IMR-90 (cell line): ENCODE results near the gene PLXNB3. TPM values are rescaled to one million over a fixed set of nuclear protein-coding genes. Genes with fewer than 3 reads are reported as not detected.

Source experiments
- ATAC-seq: fragments of 200-7000 bp; cut with Tn5 transposase; 2 replicates; pipeline ENCODE4 v1.9.1; 2020; ENCODE audit warnings: low read depth, mild to moderate bottlenecking, moderate library complexity
- BruUV-seq: library from RNA; stranded (reverse); fragments of 400-500 nt; replicated peaks from 2 replicates; lab custom pipeline; 2021; lab: Mats Ljungman, UMichigan
- CTCF ChIA-PET: fragments of 300-600 bp; formaldehyde crosslinking; extraction: SDS; loops from one replicate; lab custom pipeline; 2021; ENCODE audit warnings: antibody characterized with exemption; lab: Yijun Ruan, JAX
- POLR2A ChIA-PET: fragments of 300-600 bp; sonication (Branson Sonifier 250); formaldehyde crosslinking; loops from one replicate; lab custom pipeline; 2022; ENCODE audit warnings: antibody characterized with exemption; ENCODE audit not compliant: unreplicated experiment; lab: Charles Lee
- DNase-seq: peaks from one replicate; pipeline ENCODE4 v3.0.0; 2013
- H2AFZ ChIP-seq: replicated peaks from 2 replicates; pipeline ENCODE3; 2013; ENCODE audit warnings: low read length, mild to moderate bottlenecking; ENCODE audit not compliant: poor library complexity
- H2AK5ac ChIP-seq: 2 replicates; pipeline ENCODE4 v1.6.1; 2013; ENCODE audit warnings: low read depth, low read length, inconsistent platforms
- H2AK9ac ChIP-seq: replicated peaks from 2 replicates; pipeline ENCODE3; 2013; ENCODE audit warnings: mild to moderate bottlenecking, low read depth, low read length, moderate library complexity; ENCODE audit not compliant: poor library complexity
- H2BK120ac ChIP-seq: 2 replicates; pipeline ENCODE4 v1.6.1; 2013; ENCODE audit warnings: low read depth, low read length, inconsistent platforms
- H2BK15ac ChIP-seq: 3 replicates; pipeline ENCODE4 v1.6.1; 2013; ENCODE audit warnings: low read depth, low read length, inconsistent platforms
- H2BK20ac ChIP-seq: 2 replicates; pipeline ENCODE4 v1.6.1; 2013; ENCODE audit warnings: low read depth, mild to moderate bottlenecking, inconsistent platforms, low read length, moderate library complexity
- H2BK5ac ChIP-seq: 2 replicates; pipeline ENCODE4 v1.6.1; 2013; ENCODE audit warnings: mild to moderate bottlenecking, low read depth, low read length, inconsistent platforms; ENCODE audit not compliant: poor library complexity, severe bottlenecking
- H3K14ac ChIP-seq: replicated peaks from 2 replicates; pipeline ENCODE4 v1.6.1; 2013; ENCODE audit warnings: low read depth, low read length, inconsistent platforms
- H3K18ac ChIP-seq: 2 replicates; pipeline ENCODE4 v1.6.1; 2013; ENCODE audit warnings: low read depth, low read length, control low read depth
- H3K23ac ChIP-seq: 2 replicates; pipeline ENCODE4 v1.6.1; 2013; ENCODE audit warnings: low read depth, low read length, inconsistent platforms
- H3K27ac ChIP-seq: 2 replicates; pipeline ENCODE4 v1.5.1; 2013; ENCODE audit warnings: mild to moderate bottlenecking, control low read depth, low read length; ENCODE audit not compliant: insufficient read depth
- H3K27me3 ChIP-seq: 2 replicates; pipeline ENCODE4 v1.6.1; 2013; ENCODE audit warnings: low read length; ENCODE audit not compliant: control insufficient read depth, insufficient read depth
- H3K36me3 ChIP-seq: 2 replicates; pipeline ENCODE4 v1.6.1; 2013; ENCODE audit warnings: low read length, mixed read lengths; ENCODE audit not compliant: control insufficient read depth, insufficient read depth
- H3K4ac ChIP-seq: 2 replicates; pipeline ENCODE4 v1.6.1; 2013; ENCODE audit warnings: low read depth, low read length, inconsistent platforms
- H3K4me1 ChIP-seq: 2 replicates; pipeline ENCODE4 v1.6.1; 2013; ENCODE audit warnings: low read length, mixed read lengths; ENCODE audit not compliant: control insufficient read depth, insufficient read depth
- H3K4me2 ChIP-seq: 2 replicates; pipeline ENCODE4 v1.6.1; 2013; ENCODE audit warnings: low read depth, mild to moderate bottlenecking, control low read depth, low read length, moderate library complexity
- H3K4me3 ChIP-seq: 2 replicates; pipeline ENCODE4 v1.5.1; 2013; ENCODE audit warnings: low read depth, mild to moderate bottlenecking, control low read depth, low read length, moderate library complexity; ENCODE audit not compliant: insufficient read depth
- H3K56ac ChIP-seq: 2 replicates; pipeline ENCODE4 v1.6.1; 2013; ENCODE audit warnings: low read length, inconsistent platforms; ENCODE audit not compliant: insufficient read depth; ENCODE audit errors: extremely low read depth
- H3K79me1 ChIP-seq, 2 experiments: 2 replicates each; pipeline ENCODE4 v1.6.1; 2013; ENCODE audit warnings: low read length in 2 of 2, inconsistent platforms in 1 of 2, low read depth in 1 of 2
- H3K9ac ChIP-seq: 2 replicates; pipeline ENCODE4 v1.6.1; 2013; ENCODE audit warnings: low read depth, low read length, control low read depth
- H3K9me1 ChIP-seq: 2 replicates; pipeline ENCODE4 v1.6.1; 2013; ENCODE audit warnings: low read length, inconsistent platforms; ENCODE audit not compliant: insufficient read depth
- H3K9me3 ChIP-seq: 2 replicates; pipeline ENCODE4 v1.6.1; 2013; ENCODE audit warnings: low read length; ENCODE audit not compliant: control insufficient read depth, insufficient read depth
- H4K20me1 ChIP-seq: 2 replicates; pipeline ENCODE4 v1.6.1; 2013; ENCODE audit warnings: low read length, inconsistent platforms; ENCODE audit not compliant: insufficient read depth
- H4K5ac ChIP-seq: 2 replicates; pipeline ENCODE4 v1.6.1; 2013; ENCODE audit warnings: mild to moderate bottlenecking, low read depth, low read length, control low read depth
- H4K8ac ChIP-seq, 2 experiments: 2 replicates each; pipeline ENCODE4 v1.6.1; 2013; ENCODE audit warnings: low read depth in 2 of 2, low read length in 2 of 2, control low read depth in 1 of 2, inconsistent platforms in 1 of 2
- H4K91ac ChIP-seq: 2 replicates; pipeline ENCODE4 v1.6.1; 2013; ENCODE audit warnings: low read depth, low read length, inconsistent platforms; ENCODE audit not compliant: insufficient read depth
- CHD1 ChIP-seq: IDR thresholded peaks from 2 replicates; pipeline ENCODE4 v1.6.1; 2012; ENCODE audit warnings: low read depth, low read length, improper control_type of control experiment
- MXI1 ChIP-seq: IDR thresholded peaks from 2 replicates; pipeline ENCODE4 v1.6.1; 2012; ENCODE audit warnings: low read depth, mild to moderate bottlenecking, low read length, moderate library complexity, borderline replicate concordance
- NFE2L2 ChIP-seq: fragments of 150-350 bp; IDR thresholded peaks from 2 replicates; pipeline ENCODE4 v1.6.1; 2016; ENCODE audit warnings: low read depth, mild to moderate bottlenecking, low read length
- POLR2A ChIP-seq: IDR thresholded peaks from 2 replicates; pipeline ENCODE4 v1.6.1; 2012; ENCODE audit warnings: mild to moderate bottlenecking, low read depth, low read length
- RAD21 ChIP-seq: IDR thresholded peaks from 2 replicates; pipeline ENCODE4 v1.6.1; 2012; ENCODE audit warnings: low read length, improper control_type of control experiment
- RCOR1 ChIP-seq: IDR thresholded peaks from 2 replicates; pipeline ENCODE4 v1.6.1; 2012; ENCODE audit warnings: mild to moderate bottlenecking, low read length, improper control_type of control experiment; ENCODE audit not compliant: insufficient replicate concordance
- SMC3 ChIP-seq: fragments of 150-350 bp; IDR thresholded peaks from 2 replicates; pipeline ENCODE4 v1.6.1; 2016; ENCODE audit warnings: low read depth, mild to moderate bottlenecking, antibody characterized with exemption, low read length, moderate library complexity
- WGBS, 2 experiments: methylation state at CpG; one replicate each; pipeline versions ENCODE4 v1.1.5 to v1.1.7; 2013; ENCODE audit warnings: missing lambda C conversion rate in 2 of 2; ENCODE audit not compliant: insufficient read length in 1 of 2; ENCODE audit errors: extremely low coverage in 2 of 2; 5-methylcytosine and 5-hydroxymethylcytosine counted together
- dilution Hi-C: fragments of 300-500 bp; cut with HindIII; formaldehyde crosslinking; loops from one replicate; pipeline ENCODE4 v1.14.3; 2018; ENCODE audit warnings: low sequenced_read_pairs; ENCODE audit not compliant: unreplicated experiment
- in situ Hi-C: fragments of 300-500 bp; cut with MboI; formaldehyde crosslinking; loops from 3 replicates; pipeline ENCODE4 v1.14.3; 2019; ENCODE audit warnings: low sequenced_read_pairs, inconsistent platforms, mixed read lengths
- intact Hi-C: fragments of 100-400 bp; cut with micrococcal nuclease; formaldehyde crosslinking; loops from 2 replicates; pipeline ENCODE4 v1.10.0; 2022
- polyA plus RNA-seq, 3 experiments: library from polyadenylated mRNA; depleted of rRNA; stranded (reverse); fragments of >200 nt; gene quantifications; 2 replicates each; pipeline ENCODE4 v1.2.3, GENCODE V29; 2012; ENCODE audit warnings: low replicate concordance in 1 of 3
- total RNA-seq: library from RNA; depleted of rRNA; stranded (reverse); fragments of >200 nt; gene quantifications from 2 replicates; pipeline ENCODE4 v1.2.3, GENCODE V29; 2012
- TF ChIP-seq, protein P1 (sequence below): fragments of 150-350 bp; IDR thresholded peaks from 2 replicates; pipeline ENCODE4 v1.6.1; 2016; ENCODE audit warnings: low read depth, mild to moderate bottlenecking, low read length, moderate library complexity, borderline replicate concordance
- TF ChIP-seq, protein P2 (sequence below): fragments of 150-350 bp; IDR thresholded peaks from 2 replicates; pipeline ENCODE4 v1.6.1; 2017; ENCODE audit warnings: mild to moderate bottlenecking, antibody characterized with exemption, low read length, low read depth

Gene PLXNB3
- total and polyA plus RNA-seq, 2 of the 4 experiments (the other 2 are of a cell fraction) = 0.36 to 22.3 TPM

DNA sequence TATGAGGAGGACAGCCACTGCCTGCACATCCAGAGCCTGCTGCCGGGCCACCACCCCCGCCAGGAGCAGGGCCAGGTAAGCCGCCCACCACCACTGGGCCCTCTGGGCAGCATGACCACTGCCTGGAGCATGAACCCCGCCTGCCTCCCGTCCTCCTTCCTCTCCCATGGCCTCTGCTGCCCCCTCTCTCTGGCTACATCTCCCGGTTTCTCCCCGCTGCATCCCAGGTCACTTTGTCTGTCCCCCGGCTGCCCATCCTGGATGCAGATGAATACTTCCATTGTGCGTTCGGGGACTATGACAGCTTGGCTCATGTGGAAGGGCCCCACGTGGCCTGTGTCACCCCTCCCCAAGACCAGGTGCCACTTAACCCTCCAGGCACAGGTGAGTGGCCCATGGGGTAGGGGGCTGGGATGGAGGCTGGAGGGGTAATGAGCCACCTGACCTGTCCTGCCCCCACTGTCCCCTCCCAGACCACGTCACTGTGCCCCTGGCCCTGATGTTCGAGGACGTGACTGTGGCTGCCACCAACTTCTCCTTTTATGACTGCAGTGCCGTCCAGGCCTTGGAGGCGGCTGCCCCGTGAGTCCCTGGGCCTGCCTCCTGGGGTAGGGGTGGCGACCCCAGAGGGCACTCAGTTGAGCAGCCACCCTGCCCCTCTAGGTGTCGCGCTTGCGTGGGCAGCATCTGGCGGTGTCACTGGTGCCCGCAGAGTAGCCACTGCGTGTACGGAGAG is 6.0 kb downstream of the PLXNB3 start:
- H2BK120ac ChIP-seq = no peak overlapping the region
- no peak overlapping the region for H3K4me2 ChIP-seq
- 92% methylated on average over 12 of the region's 25 CpGs; no CpG with 5 or more reads in 1 of the 2 experiments for WGBS, 2 experiments
- H2AK9ac ChIP-seq = no peak overlapping the region
- peaks cover 2% of the 10 kb centered on the region; the same call in 1 of the 2 replicates for H3K36me3 ChIP-seq
- intact Hi-C loops = no loop called here
- H2AFZ ChIP-seq = no peak overlapping the region
- no peak overlapping the region for H2BK15ac ChIP-seq
- H3K4ac ChIP-seq = no peak overlapping the region
- DNase-seq = no peak
- H3K18ac ChIP-seq = no peak overlapping the region
- no peak overlapping the region for H4K91ac ChIP-seq
- H3K14ac ChIP-seq = no peak overlapping the region
- no peak for ATAC-seq
- no peak overlapping the region for H2BK5ac ChIP-seq
- H3K4me3 ChIP-seq = no peak overlapping the region
- no peaks in the 10 kb centered on the region for H3K27me3 ChIP-seq
- peaks cover 0 to 9% of the 10 kb centered on the region in 2 experiments; a peak in 2 of 4 replicates for H3K79me1 ChIP-seq
- H3K9me1 ChIP-seq = no peaks in the 10 kb centered on the region
- in situ Hi-C loops = loop anchor here (10.0 kb wide), 1 partner anchor 195 kb away; no protein-coding TSS in a partner anchor
- H3K4me1 ChIP-seq = peaks cover 10% of the 10 kb centered on the region
- H3K9ac ChIP-seq = no peak overlapping the region
- no peak overlapping the region for H2AK5ac ChIP-seq
- dilution Hi-C loops = no loop called here
- H4K5ac ChIP-seq = no peak overlapping the region
- H3K27ac ChIP-seq = no peak overlapping the region
- no peaks in the 10 kb centered on the region for H4K20me1 ChIP-seq
- no peak for TF ChIP-seq RAD21
- no peak for TF ChIP-seq MXI1
- TF ChIP-seq, protein P1, sequence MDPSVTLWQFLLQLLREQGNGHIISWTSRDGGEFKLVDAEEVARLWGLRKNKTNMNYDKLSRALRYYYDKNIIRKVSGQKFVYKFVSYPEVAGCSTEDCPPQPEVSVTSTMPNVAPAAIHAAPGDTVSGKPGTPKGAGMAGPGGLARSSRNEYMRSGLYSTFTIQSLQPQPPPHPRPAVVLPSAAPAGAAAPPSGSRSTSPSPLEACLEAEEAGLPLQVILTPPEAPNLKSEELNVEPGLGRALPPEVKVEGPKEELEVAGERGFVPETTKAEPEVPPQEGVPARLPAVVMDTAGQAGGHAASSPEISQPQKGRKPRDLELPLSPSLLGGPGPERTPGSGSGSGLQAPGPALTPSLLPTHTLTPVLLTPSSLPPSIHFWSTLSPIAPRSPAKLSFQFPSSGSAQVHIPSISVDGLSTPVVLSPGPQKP = no peak
- no peak for TF ChIP-seq SMC3
- no peak for TF ChIP-seq NFE2L2
- TF ChIP-seq CHD1 = no peak
- TF ChIP-seq, protein P2, sequence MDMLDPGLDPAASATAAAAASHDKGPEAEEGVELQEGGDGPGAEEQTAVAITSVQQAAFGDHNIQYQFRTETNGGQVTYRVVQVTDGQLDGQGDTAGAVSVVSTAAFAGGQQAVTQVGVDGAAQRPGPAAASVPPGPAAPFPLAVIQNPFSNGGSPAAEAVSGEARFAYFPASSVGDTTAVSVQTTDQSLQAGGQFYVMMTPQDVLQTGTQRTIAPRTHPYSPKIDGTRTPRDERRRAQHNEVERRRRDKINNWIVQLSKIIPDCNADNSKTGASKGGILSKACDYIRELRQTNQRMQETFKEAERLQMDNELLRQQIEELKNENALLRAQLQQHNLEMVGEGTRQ = no peak
- TF ChIP-seq RCOR1 = no peak
- no peak for TF ChIP-seq POLR2A
- H3K9me3 ChIP-seq = no peaks in the 10 kb centered on the region; the same call in 1 of the 2 replicates
- CTCF ChIA-PET = no interaction called here
- POLR2A ChIA-PET = no interaction called here
- BruUV-seq = no TSS peak
- no peak overlapping the region for H3K23ac ChIP-seq
- H4K8ac ChIP-seq = no peak overlapping the region
- H3K56ac ChIP-seq = no peak overlapping the region
- H2BK20ac ChIP-seq = no peak overlapping the region
